H9 (cell line): ENCODE measurements around the gene TRNT1. TPM values are rescaled to one million over a fixed set of nuclear protein-coding genes. Genes with fewer than 3 reads are reported as not detected.

Experiments
- DNase-seq: peaks from one replicate; pipeline ENCODE4 v3.0.0-alpha.2; 2017
- H2AFZ ChIP-seq: one replicate; pipeline ENCODE4 v1.6.1; 2013; ENCODE audit warnings: mild to moderate bottlenecking, low read length, control low read depth, moderate library complexity
- H2AK5ac ChIP-seq: 2 replicates; pipeline ENCODE4 v1.6.1; 2013; ENCODE audit warnings: low read length, control low read depth, mixed read lengths; ENCODE audit not compliant: insufficient read length
- H2BK120ac ChIP-seq: one replicate; pipeline ENCODE4 v1.6.1; 2013; ENCODE audit warnings: low read depth, mild to moderate bottlenecking, low read length, control low read depth, inconsistent platforms; ENCODE audit not compliant: poor library complexity, severe bottlenecking
- H2BK12ac ChIP-seq: 2 replicates; pipeline ENCODE4 v1.6.1; 2013; ENCODE audit warnings: low read length, control low read depth, mixed read lengths, low read depth; ENCODE audit not compliant: insufficient read length
- H2BK15ac ChIP-seq: 2 replicates; pipeline ENCODE4 v1.6.1; 2013; ENCODE audit warnings: low read depth, low read length, control low read depth
- H2BK20ac ChIP-seq: one replicate; pipeline ENCODE4 v1.6.1; 2013; ENCODE audit warnings: low read depth, mild to moderate bottlenecking, low read length, control low read depth, inconsistent platforms; ENCODE audit not compliant: poor library complexity, severe bottlenecking
- H2BK5ac ChIP-seq: 2 replicates; pipeline ENCODE4 v1.6.1; 2013; ENCODE audit warnings: low read length, control low read depth, mixed read lengths; ENCODE audit not compliant: insufficient read length
- H3K14ac ChIP-seq: 2 replicates; pipeline ENCODE4 v1.6.1; 2013; ENCODE audit warnings: low read length, control low read depth; ENCODE audit not compliant: insufficient read depth
- H3K18ac ChIP-seq: 2 replicates; pipeline ENCODE4 v1.6.1; 2013; ENCODE audit warnings: low read depth, mild to moderate bottlenecking, mixed read lengths, low read length, control low read depth; ENCODE audit not compliant: insufficient read length
- H3K23ac ChIP-seq: 2 replicates; pipeline ENCODE4 v1.6.1; 2013; ENCODE audit warnings: low read length, control low read depth, mixed read lengths, low read depth; ENCODE audit not compliant: insufficient read length
- H3K23me2 ChIP-seq: 2 replicates; pipeline ENCODE4 v1.6.1; 2013; ENCODE audit warnings: low read depth, mild to moderate bottlenecking, mixed read lengths, low read length, control low read depth; ENCODE audit not compliant: insufficient read length, poor library complexity, severe bottlenecking
- H3K27ac ChIP-seq: 2 replicates; pipeline ENCODE4 v1.5.1; 2013; ENCODE audit warnings: low read length, control low read depth, mixed read lengths, low read depth; ENCODE audit not compliant: insufficient read length
- H3K27me3 ChIP-seq: 2 replicates; pipeline ENCODE4 v1.6.1; 2013; ENCODE audit warnings: low read length, control low read depth, inconsistent platforms; ENCODE audit not compliant: insufficient read depth
- H3K4ac ChIP-seq: 2 replicates; pipeline ENCODE4 v1.6.1; 2013; ENCODE audit warnings: low read depth, mild to moderate bottlenecking, control low read depth, inconsistent platforms, low read length, moderate library complexity
- H3K4me1 ChIP-seq: 2 replicates; pipeline ENCODE4 v1.6.1; 2013; ENCODE audit warnings: low read length, control low read depth, inconsistent platforms; ENCODE audit not compliant: insufficient read depth
- H3K4me2 ChIP-seq: 2 replicates; pipeline ENCODE4 v1.6.1; 2013; ENCODE audit warnings: low read length, control low read depth, mixed read lengths; ENCODE audit not compliant: insufficient read length, insufficient read depth
- H3K56ac ChIP-seq: 2 replicates; pipeline ENCODE4 v1.6.1; 2013; ENCODE audit warnings: low read depth, mild to moderate bottlenecking, mixed read lengths, low read length, control low read depth; ENCODE audit not compliant: insufficient read length
- H3K79me1 ChIP-seq: 2 replicates; pipeline ENCODE4 v1.6.1; 2013; ENCODE audit warnings: low read depth, mild to moderate bottlenecking, moderate library complexity, low read length, control low read depth, inconsistent platforms; ENCODE audit not compliant: insufficient read depth, poor library complexity, severe bottlenecking
- H3K79me2 ChIP-seq: 2 replicates; pipeline ENCODE4 v1.6.1; 2013; ENCODE audit warnings: low read length, control low read depth, inconsistent platforms; ENCODE audit not compliant: insufficient read depth
- H3K9ac ChIP-seq: 2 replicates; pipeline ENCODE4 v1.6.1; 2013; ENCODE audit warnings: low read length, control low read depth, mixed read lengths; ENCODE audit not compliant: insufficient read length; ENCODE audit errors: extremely low read depth
- H3K9me3 ChIP-seq: one replicate; pipeline ENCODE4 v1.6.1; 2013; ENCODE audit warnings: low read depth, low read length, inconsistent platforms; ENCODE audit not compliant: control insufficient read depth
- H3T11ph ChIP-seq: one replicate; pipeline ENCODE4 v1.6.1; 2013; ENCODE audit warnings: mild to moderate bottlenecking, low read length, control low read depth, inconsistent platforms
- H4K20me1 ChIP-seq: one replicate; pipeline ENCODE4 v1.6.1; 2013; ENCODE audit not compliant: control insufficient read depth, insufficient read length, insufficient read depth
- H4K5ac ChIP-seq: 2 replicates; pipeline ENCODE4 v1.6.1; 2013; ENCODE audit warnings: low read depth, mild to moderate bottlenecking, mixed read lengths, low read length, control low read depth; ENCODE audit not compliant: insufficient read length
- H4K8ac ChIP-seq: replicated peaks from 2 replicates; pipeline ENCODE4 v1.6.1; 2013; ENCODE audit warnings: low read length, control low read depth, mixed read lengths, low read depth; ENCODE audit not compliant: insufficient read length
- H4K91ac ChIP-seq: 2 replicates; pipeline ENCODE4 v1.6.1; 2013; ENCODE audit warnings: low read depth, mild to moderate bottlenecking, moderate library complexity, mixed read lengths, low read length, control low read depth; ENCODE audit not compliant: insufficient read length
- H3K27ac Mint-ChIP-seq, 3 experiments: 2 replicates in 2 of 3; 3 replicates in 1 of 3; pipeline ENCODE4 v1.8.0; 2020 to 2021; ENCODE audit warnings: mixed read lengths in 3 of 3, mild to moderate bottlenecking in 1 of 3, moderate library complexity in 1 of 3
- H3K27me3 Mint-ChIP-seq: 2 replicates; pipeline ENCODE4 v1.8.0; 2021; ENCODE audit warnings: low read depth, mild to moderate bottlenecking, moderate library complexity, mixed read lengths
- H3K36me3 Mint-ChIP-seq, 3 experiments: 2 replicates in 2 of 3; 3 replicates in 1 of 3; pipeline ENCODE4 v1.8.0; 2020 to 2021; ENCODE audit warnings: low read depth in 3 of 3, mixed read lengths in 3 of 3; ENCODE audit not compliant: insufficient read depth in 1 of 3
- H3K4me1 Mint-ChIP-seq, 2 experiments: 2 replicates each; pipeline ENCODE4 v1.8.0; 2020; ENCODE audit warnings: mixed read lengths in 2 of 2
- H3K4me3 Mint-ChIP-seq, 2 experiments: 2 replicates in 1 of 2; 3 replicates in 1 of 2; pipeline ENCODE4 v1.8.0; 2020 to 2021; ENCODE audit warnings: mild to moderate bottlenecking in 2 of 2, mixed read lengths in 2 of 2, moderate library complexity in 1 of 2
- H3K9me3 Mint-ChIP-seq, 2 experiments: 2 replicates in 1 of 2; 3 replicates in 1 of 2; pipeline ENCODE4 v1.8.0; 2020; ENCODE audit warnings: mild to moderate bottlenecking in 2 of 2, mixed read lengths in 2 of 2, moderate library complexity in 1 of 2
- WGBS: extraction: QIAGEN DNeasy Blood & Tissue Kit; methylation state at CpG from one replicate; pipeline ENCODE4 v1.1.7; 2013; ENCODE audit warnings: missing lambda C conversion rate, low lambda C conversion rate, mixed read lengths; ENCODE audit not compliant: insufficient read length; ENCODE audit errors: extremely low coverage; 5-methylcytosine and 5-hydroxymethylcytosine counted together
- total RNA-seq: library from RNA; stranded (reverse); gene quantifications from 2 replicates; pipeline ENCODE4 v1.2.1, GENCODE V29; 2021
- TF ChIP-seq, protein P1 (sequence below): fragments of 200-600 bp; sonication (generic); conservative IDR thresholded peaks from 3 replicates; pipeline ENCODE4 v1.8.0; 2021; ENCODE audit warnings: antibody characterized with exemption, mild to moderate bottlenecking

TRNT1 gene
- total RNA-seq, 1 experiment from 2014 or later = 49.2 TPM

GRCh38 chr3:3105246-3105645, 21.5 kb upstream of the TRNT1 start:
- Histone ChIP-seq H2AK5ac (no peak overlapping the region), H3K23ac (no peak overlapping the region), H3K23me2 (no peaks in the 10 kb centered on the region), H3K27me3 (no peaks in the 10 kb centered on the region), H2BK12ac (no peak overlapping the region), H3T11ph (no peak overlapping the region), H3K4me1 (no peaks in the 10 kb centered on the region; the same call in 1 of the 2 replicates), H4K91ac (no peak overlapping the region), H2AFZ (no peak overlapping the region), H3K79me1 (no peaks in the 10 kb centered on the region), H3K9me3 (no peaks in the 10 kb centered on the region), H4K5ac (no peak overlapping the region), H3K27ac (no peak overlapping the region), H3K14ac (no peak overlapping the region), H2BK5ac (no peak overlapping the region), H3K4ac (no peak overlapping the region), H2BK15ac (no peak overlapping the region), H3K18ac (no peak overlapping the region), H2BK120ac (no peak overlapping the region), H3K79me2 (no peaks in the 10 kb centered on the region), H2BK20ac (no peak overlapping the region), H4K8ac (no peak overlapping the region), H3K4me2 (no peak overlapping the region), H3K9ac (no peak overlapping the region), H3K56ac (no peak overlapping the region), H4K20me1 (no peaks in the 10 kb centered on the region)
- TF ChIP-seq, protein P1, sequence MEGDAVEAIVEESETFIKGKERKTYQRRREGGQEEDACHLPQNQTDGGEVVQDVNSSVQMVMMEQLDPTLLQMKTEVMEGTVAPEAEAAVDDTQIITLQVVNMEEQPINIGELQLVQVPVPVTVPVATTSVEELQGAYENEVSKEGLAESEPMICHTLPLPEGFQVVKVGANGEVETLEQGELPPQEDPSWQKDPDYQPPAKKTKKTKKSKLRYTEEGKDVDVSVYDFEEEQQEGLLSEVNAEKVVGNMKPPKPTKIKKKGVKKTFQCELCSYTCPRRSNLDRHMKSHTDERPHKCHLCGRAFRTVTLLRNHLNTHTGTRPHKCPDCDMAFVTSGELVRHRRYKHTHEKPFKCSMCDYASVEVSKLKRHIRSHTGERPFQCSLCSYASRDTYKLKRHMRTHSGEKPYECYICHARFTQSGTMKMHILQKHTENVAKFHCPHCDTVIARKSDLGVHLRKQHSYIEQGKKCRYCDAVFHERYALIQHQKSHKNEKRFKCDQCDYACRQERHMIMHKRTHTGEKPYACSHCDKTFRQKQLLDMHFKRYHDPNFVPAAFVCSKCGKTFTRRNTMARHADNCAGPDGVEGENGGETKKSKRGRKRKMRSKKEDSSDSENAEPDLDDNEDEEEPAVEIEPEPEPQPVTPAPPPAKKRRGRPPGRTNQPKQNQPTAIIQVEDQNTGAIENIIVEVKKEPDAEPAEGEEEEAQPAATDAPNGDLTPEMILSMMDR = no peak
- Mint-ChIP-seq H3K4me1 (peaks cover 13 to 16% of the 10 kb centered on the region in 2 experiments), H3K27me3 (no peaks in the 10 kb centered on the region), H3K4me3 (no peak overlapping the region), H3K36me3 (no peaks in the 10 kb centered on the region), H3K27ac (no peak overlapping the region), H3K9me3 (no peaks in the 10 kb centered on the region)
- DNase-seq = no peak
- no CpG with 5 or more reads among the region's 3 CpGs for WGBS
